MG63 (cell line): ENCODE results near the gene ROPN1B. TPM values are rescaled to one million over a fixed set of nuclear protein-coding genes. Genes with fewer than 3 reads are reported as not detected.
"Not testable (repeated sequence)": the region's sequence is repeated elsewhere in the genome, so short reads cannot be mapped to it uniquely, and the experiment has no call there.

Experiments
- DNase-seq: peaks from one replicate; pipeline ENCODE4 v3.0.0-alpha.2; 2020
- H3K27me3 ChIP-seq: fragments of 250-450 bp; sonication (Bioruptor Pico); 2 replicates; pipeline ENCODE4 v1.5.1; 2020; ENCODE audit warnings: mild to moderate bottlenecking, moderate library complexity
- H3K36me3 ChIP-seq: fragments of 250-450 bp; sonication (Bioruptor Pico); 2 replicates; pipeline ENCODE4 v1.5.1; 2020; ENCODE audit warnings: mild to moderate bottlenecking, moderate library complexity
- H3K4me3 ChIP-seq: fragments of 250-450 bp; sonication (Bioruptor Pico); 2 replicates; pipeline ENCODE4 v1.5.1; 2020; ENCODE audit warnings: mild to moderate bottlenecking, moderate library complexity
- H3K9me3 ChIP-seq: fragments of 250-450 bp; sonication (Bioruptor Pico); 2 replicates; pipeline ENCODE4 v1.5.1; 2020; ENCODE audit warnings: mild to moderate bottlenecking, moderate library complexity
- total RNA-seq: library from RNA; depleted of rRNA; stranded (reverse); fragments of >200 nt; shearing (Covaris generic); gene quantifications from 2 replicates; pipeline ENCODE4 v1.2.3, GENCODE V29; 2014; ENCODE audit warnings: low replicate concordance

The ROPN1B gene
- total RNA-seq, 1 experiment from 2014 or later, result not detected

DNA sequence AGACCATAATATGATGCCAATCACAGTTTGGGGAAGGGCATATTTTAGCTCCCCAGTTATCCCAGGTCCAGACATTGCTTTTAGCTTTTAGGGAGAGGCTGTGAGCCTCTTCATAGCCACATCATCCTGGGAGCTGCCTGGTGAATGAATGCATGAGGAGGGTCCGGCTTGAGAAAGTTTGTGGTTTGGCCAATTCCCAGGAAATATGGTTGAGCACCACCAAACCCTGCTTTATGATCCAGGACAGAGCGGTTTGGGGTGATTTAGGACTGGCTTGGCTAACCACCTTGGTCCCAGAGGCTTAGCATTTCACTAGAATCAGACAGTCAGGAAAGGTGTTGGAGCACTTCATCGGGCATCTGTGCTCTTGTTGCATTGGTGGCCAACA lies 7.0 kb downstream of the ROPN1B start:
- H3K27me3 ChIP-seq, result peaks cover 11% of the 10 kb centered on the region
- DNase-seq, H3K4me3 ChIP-seq, H3K36me3 ChIP-seq, H3K9me3 ChIP-seq: not testable (repeated sequence)

DNA sequence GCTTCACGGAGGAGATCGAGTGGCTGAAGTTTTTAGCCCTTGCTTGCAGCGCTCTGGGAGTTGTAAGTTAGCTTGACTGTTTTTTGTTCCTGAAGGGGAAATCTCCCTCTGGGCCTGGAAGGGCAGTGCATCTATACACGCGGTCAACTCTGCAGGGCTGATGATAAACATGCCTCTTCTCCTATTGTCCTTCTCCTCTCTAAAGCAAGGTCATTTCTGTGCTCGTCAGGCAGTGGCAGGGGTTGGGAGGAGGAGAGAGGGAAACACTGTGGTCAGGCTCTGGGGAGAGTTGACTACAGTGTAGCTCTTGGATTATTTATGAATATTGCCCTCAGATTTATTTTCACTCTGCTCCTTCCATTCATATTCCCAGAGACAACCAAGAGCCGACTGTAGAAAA lies 8.1 kb downstream of the ROPN1B start:
- H3K27me3 ChIP-seq, H3K9me3 ChIP-seq, DNase-seq, H3K4me3 ChIP-seq, H3K36me3 ChIP-seq: not testable (repeated sequence)

DNA sequence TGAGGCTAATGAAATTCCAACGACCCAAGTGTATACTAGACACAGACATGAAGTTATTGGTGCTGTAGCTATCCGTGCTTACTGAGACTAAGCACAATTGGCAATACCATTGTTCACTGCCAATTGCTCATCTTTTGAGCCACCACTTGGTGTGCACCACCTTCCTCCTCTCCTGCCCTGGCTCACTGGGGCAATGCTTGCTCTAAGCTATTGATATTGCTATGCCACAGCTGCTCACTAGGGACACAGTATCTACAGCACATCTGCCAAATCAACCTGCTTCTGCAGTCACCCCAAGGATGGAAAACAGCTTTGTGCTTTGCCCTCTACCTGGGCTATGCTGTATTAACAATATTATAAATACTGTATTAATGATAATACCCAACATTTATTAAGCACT lies 16.0 kb downstream of the ROPN1B start:
- not testable (repeated sequence) for H3K4me3 ChIP-seq, H3K9me3 ChIP-seq, DNase-seq, H3K36me3 ChIP-seq
- H3K27me3 ChIP-seq, result peaks cover 14% of the 10 kb centered on the region

DNA sequence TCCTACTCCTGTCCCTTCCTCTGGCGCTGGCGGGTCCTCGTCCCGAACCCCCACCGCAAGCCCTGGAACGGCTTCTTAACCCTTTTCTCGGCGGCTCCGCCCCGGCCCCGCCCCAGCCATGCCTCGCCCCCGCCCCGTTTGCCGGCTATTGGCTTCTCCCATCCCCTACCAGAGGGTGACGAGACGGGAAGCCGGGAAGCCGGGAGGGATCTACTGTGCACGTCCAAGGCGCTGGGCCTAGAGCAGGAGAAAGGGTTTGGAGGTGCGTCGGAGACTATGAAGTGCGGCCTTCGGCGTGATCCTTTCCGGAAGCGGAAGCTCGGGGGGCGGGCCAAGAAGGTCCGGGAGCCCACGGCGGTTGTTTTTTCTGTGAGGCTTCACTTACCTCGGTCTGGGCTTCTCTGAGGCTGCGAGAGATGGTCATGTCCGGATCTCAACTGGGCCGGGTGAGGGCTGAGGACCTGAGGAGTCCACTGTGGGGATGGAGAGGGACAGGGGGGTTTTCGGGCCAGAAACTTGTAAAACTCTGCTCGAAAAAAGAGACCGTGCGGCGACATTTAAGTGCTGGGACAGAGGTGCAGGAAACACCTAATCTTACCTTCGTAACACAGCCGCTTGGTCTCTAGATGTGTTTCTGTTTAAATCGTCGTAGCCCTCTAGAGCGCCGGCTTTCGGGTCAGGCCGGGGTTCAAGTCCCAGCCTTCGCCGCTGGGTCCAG lies 21.4 kb downstream of the ROPN1B start:
- H3K4me3 ChIP-seq, result peak overlapping the region; percentile 58
- peaks cover 21% of the 10 kb centered on the region for H3K27me3 ChIP-seq
- DNase-seq, result peak; percentile 90
- peaks cover 1% of the 10 kb centered on the region; the same call in 1 of the 2 replicates for H3K9me3 ChIP-seq
- H3K36me3 ChIP-seq, result no peaks in the 10 kb centered on the region

DNA sequence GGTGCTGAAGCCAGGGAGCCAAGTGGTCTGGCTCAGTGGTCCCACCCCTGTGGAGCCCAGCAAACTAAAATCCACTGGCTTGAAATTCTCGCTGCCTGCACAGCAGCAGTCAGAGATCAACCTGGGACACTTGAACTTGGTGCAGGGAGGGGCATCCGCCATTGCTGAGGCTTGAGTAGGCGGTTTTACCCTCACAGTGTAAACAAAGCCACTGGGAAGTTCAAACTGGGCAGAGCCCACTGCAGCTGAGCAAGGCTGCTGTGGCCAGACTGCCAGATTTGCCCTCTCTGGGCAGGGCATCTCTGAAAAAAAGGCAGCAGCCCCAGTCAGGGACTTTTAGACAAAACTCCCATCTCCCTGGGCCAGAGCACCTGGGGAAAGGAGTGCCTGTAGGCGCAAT lies 27.8 kb downstream of the ROPN1B start:
- H3K36me3 ChIP-seq, DNase-seq, H3K9me3 ChIP-seq, H3K27me3 ChIP-seq, H3K4me3 ChIP-seq: not testable (repeated sequence)

DNA sequence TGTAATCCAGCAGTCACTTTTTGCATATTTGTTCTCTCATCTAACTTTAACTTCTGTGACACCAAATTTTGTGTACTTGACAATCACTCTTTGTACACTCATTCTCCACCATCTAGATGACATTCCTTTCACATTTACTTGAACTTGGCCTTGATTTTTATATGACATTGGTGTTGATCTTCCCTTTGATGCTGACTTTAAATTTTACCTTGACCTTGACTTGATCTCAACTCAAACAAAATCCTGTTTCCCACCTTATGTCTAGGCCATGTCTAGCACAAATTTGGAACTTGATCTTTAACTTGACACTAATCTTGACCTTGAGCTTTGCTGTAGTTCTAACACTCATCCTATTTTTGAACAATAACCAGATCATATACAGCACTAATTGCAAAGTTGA lies 33.2 kb downstream of the ROPN1B start:
- Histone ChIP-seq H3K9me3 (peaks cover 8% of the 10 kb centered on the region; the same call in 1 of the 2 replicates), H3K36me3 (no peaks in the 10 kb centered on the region), H3K4me3 (no peak overlapping the region), H3K27me3 (no peaks in the 10 kb centered on the region)
- DNase-seq, result no peak

DNA sequence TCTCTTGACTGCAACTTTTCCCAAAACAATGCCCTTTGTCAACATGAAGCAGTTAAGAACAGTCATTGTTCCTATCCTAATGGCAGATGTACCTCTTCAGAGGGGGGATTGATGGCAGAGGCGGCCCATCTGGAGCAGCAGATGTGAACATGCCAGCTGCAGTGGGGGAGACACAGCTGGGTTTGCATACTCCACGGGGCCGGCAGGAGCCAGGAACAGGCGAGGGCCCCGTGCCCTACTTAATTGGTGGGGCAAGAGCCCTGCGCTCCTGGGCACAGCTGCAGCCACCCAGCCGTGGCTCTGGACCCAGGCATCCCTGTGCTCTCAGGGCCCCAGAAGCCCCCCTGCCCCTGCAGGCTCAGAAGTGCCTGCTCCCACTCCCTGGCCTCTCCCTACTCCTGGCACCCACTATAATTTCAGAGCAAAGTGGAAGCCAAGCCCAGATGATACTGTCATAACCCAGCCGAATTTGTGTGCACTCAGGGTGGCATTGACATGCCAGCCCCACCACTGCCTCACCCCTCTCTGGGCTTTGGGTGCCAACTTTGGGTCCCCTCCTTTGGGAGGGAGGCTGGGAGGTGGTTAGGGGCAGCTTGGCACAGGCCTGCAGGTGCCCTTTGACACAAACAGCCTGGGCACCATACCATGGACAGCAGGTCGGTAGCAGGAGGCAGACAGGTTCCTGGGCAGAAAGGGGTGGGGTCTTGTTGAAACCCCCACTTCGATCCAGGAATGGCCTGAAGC lies 34.6 kb downstream of the ROPN1B start:
- Histone ChIP-seq H3K4me3 (no peak overlapping the region), H3K9me3 (peaks cover 6% of the 10 kb centered on the region; the same call in 1 of the 2 replicates), H3K27me3 (no peaks in the 10 kb centered on the region), H3K36me3 (peaks cover 2% of the 10 kb centered on the region; the same call in 1 of the 2 replicates)
- no peak for DNase-seq

DNA sequence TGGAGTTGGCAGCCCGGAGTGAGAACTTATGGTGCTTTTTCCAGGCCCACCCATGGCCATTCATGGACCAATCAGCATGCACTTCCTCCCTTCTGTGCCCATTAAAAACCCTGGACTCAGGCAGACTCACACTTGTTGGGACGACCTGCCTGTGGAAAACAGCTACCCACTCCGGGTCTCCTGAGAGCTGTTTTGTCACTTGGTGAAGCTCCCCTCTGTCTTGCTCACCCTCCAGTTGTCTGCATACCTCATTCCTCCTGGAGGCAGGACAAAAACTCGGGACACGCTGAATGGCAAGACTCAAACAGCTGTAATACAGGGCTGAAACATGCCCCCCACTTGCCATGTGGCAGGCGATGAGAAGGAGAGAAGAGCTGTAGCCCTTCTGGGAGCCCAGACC lies 35.2 kb downstream of the ROPN1B start:
- no peak overlapping the region for H3K4me3 ChIP-seq
- H3K9me3 ChIP-seq, result peaks cover 6% of the 10 kb centered on the region; the same call in 1 of the 2 replicates
- H3K27me3 ChIP-seq, result no peaks in the 10 kb centered on the region
- peaks cover 2% of the 10 kb centered on the region; the same call in 1 of the 2 replicates for H3K36me3 ChIP-seq
- DNase-seq, result no peak

DNA sequence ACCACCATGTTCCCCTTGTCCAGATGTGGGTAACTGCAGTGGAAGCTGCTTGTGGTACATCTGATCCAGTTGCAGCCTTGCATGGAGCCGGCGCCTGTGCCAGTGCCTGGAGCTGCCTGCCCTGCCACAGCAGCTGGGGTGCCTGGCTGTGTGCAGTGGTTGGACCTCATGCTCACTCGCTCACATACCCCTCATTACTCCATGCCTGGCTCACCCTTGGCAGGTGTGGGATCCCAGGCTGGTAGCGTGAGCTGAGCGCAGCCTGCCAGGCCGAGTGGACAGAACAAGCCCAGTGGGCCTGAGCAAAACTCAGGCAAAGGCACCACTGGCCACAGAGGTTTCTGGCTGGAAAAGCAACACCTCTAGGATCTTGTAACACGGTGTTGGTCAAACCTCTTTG lies 35.7 kb downstream of the ROPN1B start:
- no peak for DNase-seq
- H3K4me3 ChIP-seq, result no peak overlapping the region

DNA sequence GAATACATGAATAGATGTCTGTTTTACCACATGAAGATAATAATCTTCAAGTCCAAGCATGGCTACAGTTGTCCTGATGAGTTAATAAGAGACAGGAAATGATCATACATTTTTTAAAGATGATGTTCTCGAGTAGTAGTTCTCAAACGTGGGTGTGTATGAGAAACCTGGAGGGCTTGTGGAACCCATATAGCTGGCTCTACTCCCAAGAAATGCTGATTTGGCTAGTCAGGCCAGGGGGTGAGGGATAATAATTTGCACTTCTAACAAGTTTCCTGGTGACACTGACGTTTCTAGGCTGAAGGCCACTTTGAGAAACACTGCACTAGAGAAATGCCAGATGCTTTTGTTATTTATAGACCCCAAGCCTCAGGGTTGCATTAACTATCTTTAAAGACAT lies 37.0 kb downstream of the ROPN1B start:
- H3K9me3 ChIP-seq, result peaks cover 3% of the 10 kb centered on the region; the same call in 1 of the 2 replicates
- peak; percentile 33 for DNase-seq

More for the DNA sequence above, 35.7 kb downstream of the ROPN1B start:
- Histone ChIP-seq H3K36me3 (peaks cover 2% of the 10 kb centered on the region; the same call in 1 of the 2 replicates), H3K27me3 (no peaks in the 10 kb centered on the region), H3K9me3 (peaks cover 3% of the 10 kb centered on the region; the same call in 1 of the 2 replicates)

DNA sequence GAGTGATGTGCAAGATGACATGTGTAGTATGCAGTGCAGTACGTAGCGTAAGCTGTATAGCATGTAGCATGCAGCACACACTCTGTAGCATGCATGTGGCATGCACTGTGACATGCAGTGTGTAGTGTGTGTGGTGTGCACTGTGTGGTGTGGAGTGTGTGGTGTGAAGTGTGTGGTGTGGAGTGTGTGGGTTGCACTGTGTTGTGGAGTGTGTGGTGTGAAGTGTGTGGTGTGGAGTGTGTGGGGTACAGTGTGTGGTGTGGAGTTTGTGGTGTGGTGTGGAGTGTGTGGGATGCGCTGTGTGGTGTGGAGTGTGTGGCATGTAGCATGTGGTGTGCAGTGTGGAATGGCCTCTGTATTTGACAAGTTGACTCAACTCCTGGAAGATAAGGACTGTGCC lies 39.2 kb downstream of the ROPN1B start:
- no peaks in the 10 kb centered on the region for H3K27me3 ChIP-seq
- DNase-seq, result no peak
- H3K36me3 ChIP-seq, result peaks cover 2% of the 10 kb centered on the region; the same call in 1 of the 2 replicates
- no peak overlapping the region for H3K4me3 ChIP-seq
- H3K9me3 ChIP-seq, result no peaks in the 10 kb centered on the region

More for the DNA sequence above, 37.0 kb downstream of the ROPN1B start:
- Histone ChIP-seq H3K36me3 (peaks cover 2% of the 10 kb centered on the region; the same call in 1 of the 2 replicates), H3K27me3 (no peaks in the 10 kb centered on the region), H3K4me3 (no peak overlapping the region)

DNA sequence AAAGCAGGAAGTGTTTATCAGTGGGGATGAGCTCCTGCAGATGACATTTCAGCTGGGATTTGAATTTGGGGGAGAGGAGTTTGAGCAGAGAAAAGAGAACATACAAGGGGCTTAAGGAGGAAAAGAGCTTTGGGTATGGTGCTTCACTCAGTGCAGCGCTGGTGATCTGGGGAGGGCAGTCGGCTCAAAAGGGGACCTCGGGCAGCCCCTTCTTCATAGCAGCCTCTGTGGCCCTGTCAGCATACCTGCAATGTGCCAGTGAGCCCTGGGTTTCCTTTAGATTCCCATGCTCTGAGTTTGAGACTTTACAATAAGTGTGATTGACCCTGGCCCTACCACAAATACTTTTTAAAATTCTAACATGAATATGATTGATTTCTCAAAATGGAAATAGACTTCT lies 40.2 kb downstream of the ROPN1B start:
- H3K4me3 ChIP-seq, result no peak overlapping the region
- H3K9me3 ChIP-seq, result no peaks in the 10 kb centered on the region
- no peak for DNase-seq
- peaks cover 2% of the 10 kb centered on the region; the same call in 1 of the 2 replicates for H3K36me3 ChIP-seq
- no peaks in the 10 kb centered on the region for H3K27me3 ChIP-seq

DNA sequence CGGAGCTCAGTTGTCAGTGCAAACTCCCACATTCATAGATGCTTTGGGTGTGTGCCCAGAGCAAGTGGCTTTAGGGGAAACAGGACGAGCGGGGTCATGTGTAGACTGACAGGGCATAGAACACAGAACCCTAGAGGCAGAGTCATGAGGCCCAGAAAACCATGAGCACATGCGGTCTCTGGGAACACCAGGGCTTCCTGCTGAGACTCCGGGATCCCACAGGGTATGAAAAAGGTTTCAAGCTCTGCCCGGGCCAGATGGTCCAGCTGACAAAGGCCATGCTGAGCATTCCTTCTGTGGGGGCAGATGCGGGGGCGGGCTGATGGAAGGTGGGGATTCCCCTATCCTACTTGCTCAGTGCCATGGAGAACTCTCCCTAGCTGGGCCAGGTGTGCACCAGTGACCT lies 44.8 kb downstream of the ROPN1B start:
- no peak for DNase-seq
- H3K36me3 ChIP-seq, result no peaks in the 10 kb centered on the region; the same call in none of the 2 replicates
- no peaks in the 10 kb centered on the region for H3K27me3 ChIP-seq
- H3K4me3 ChIP-seq, result no peak overlapping the region
- no peaks in the 10 kb centered on the region for H3K9me3 ChIP-seq

DNA sequence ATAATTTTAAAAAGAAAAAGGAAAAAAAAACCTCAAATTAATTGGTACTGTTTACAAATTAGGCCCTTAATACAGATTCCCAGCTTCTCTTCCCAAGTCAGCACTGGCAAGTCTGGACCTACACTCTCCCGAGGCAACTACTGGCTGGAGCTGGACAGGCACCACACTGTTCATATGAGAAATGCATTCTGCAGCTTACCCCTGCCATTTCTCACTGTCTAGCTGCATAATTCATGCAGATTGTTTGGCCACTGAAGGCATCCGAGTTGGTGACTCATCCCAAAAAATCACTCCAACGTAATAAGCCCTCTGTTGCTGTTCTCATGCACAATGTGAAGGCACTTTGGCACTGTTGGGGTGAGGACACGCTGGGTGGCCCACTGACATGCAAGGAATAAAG lies 45.3 kb downstream of the ROPN1B start:
- Histone ChIP-seq H3K9me3 (no peaks in the 10 kb centered on the region), H3K4me3 (no peak overlapping the region)

DNA sequence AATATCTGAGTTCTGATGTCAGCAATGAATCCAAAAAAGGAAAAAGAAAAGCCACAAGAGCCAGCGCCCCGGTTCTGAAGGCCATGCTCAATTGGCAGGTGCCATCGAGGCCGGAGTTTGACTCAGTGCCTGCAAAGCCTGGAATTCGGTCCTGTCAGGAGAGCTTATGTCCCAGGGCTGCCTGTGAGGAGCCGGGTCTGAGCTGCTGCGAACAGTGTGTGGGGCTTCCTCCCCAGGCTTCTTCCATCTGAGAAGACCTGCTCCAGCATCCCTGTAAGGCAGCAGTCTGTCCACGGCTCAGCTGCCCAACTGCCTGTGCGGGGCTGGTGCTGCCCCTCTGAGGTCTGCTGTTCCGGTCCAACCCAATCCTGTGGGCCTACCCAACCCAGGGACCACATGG lies 46.1 kb downstream of the ROPN1B start:
- H3K36me3 ChIP-seq, result no peaks in the 10 kb centered on the region; the same call in none of the 2 replicates
- no peaks in the 10 kb centered on the region for H3K27me3 ChIP-seq
- no peaks in the 10 kb centered on the region for H3K9me3 ChIP-seq
- no peak overlapping the region for H3K4me3 ChIP-seq
- DNase-seq, result no peak

More for the DNA sequence above, 45.3 kb downstream of the ROPN1B start:
- Histone ChIP-seq H3K27me3 (no peaks in the 10 kb centered on the region), H3K36me3 (no peaks in the 10 kb centered on the region; the same call in none of the 2 replicates)
- peak; percentile 36 for DNase-seq

DNA sequence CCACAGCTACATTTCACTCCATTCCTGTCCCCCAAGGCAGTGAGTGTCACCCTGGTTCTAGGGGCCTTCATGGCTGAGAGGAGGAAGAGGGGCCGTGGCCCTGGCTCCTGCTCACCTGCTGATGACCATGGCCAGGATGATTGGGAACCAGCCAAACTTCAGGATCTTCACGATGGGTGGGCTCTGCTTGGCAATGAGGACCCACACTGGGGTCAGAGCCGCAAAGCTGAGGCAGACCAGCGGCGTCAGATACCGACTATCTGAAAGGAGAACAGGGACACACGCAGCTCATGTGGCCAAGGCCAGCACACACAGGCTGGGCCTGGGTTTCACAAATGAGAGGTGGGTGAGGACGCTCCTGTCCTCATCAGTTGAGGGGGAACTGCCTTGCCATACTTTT lies 47.6 kb downstream of the ROPN1B start:
- Histone ChIP-seq H3K4me3 (no peak overlapping the region), H3K27me3 (no peaks in the 10 kb centered on the region), H3K36me3 (no peaks in the 10 kb centered on the region; the same call in none of the 2 replicates), H3K9me3 (no peaks in the 10 kb centered on the region)
- no peak for DNase-seq

DNA sequence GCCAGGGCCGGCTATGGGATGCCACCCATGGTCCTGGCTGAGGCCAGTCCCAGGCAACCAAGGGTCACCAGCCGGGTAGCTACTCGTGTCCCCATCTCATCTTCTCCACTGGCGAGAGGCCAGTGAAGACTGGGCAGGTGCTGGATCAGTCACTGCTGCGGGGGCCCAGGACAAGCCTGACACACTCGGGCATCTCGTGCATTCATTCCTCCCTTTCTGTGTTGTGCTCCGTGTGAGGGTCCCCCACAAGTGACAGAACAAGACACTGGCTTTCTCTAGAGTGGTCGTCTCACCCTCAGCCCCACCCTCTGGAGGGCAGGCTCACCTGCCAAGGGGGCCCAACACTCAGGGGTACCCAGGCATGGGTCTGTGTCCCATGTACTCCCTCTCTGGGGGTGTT lies 48.4 kb downstream of the ROPN1B start:
- no peaks in the 10 kb centered on the region; the same call in none of the 2 replicates for H3K36me3 ChIP-seq
- DNase-seq, result no peak
- H3K27me3 ChIP-seq, result no peaks in the 10 kb centered on the region
- H3K4me3 ChIP-seq, result no peak overlapping the region
- no peaks in the 10 kb centered on the region for H3K9me3 ChIP-seq
